Stimulated activated CD4-positive, alpha-beta T cell treated with anti-CD3 and anti-CD28 coated beads, Interleukin-1b, Interleukin-23, amount 100 ng/mL, for 48 hours (primary cell): Measurements from ENCODE around the gene EDC3.
"Not testable (repeated sequence)": the region's sequence is repeated elsewhere in the genome, so short reads cannot be mapped to it uniquely, and the experiment has no call there.

ENCODE experiments used
- DNase-seq: peaks from one replicate; pipeline ENCODE4 v3.0.0-alpha.2; 2020

The EDC3 gene

GRCh38 chr15:74709011-74709410, 13.2 kb upstream of the EDC3 start:
- DNase-seq, result no peak

GRCh38 chr15:74696808-74697207, 984 bp upstream of the EDC3 start:
- no peak for DNase-seq

- no peak for DNase-seq
These were observed 540 bp upstream of the EDC3 start for GRCh38 chr15:74696398-74696729.

GRCh38 chr15:74692327-74692726, 3.5 kb downstream of the EDC3 start:
- DNase-seq, result no peak

GRCh38 chr15:74683758-74684157, 12.1 kb downstream of the EDC3 start:
- no peak for DNase-seq

- no peak for DNase-seq
These were observed 12.9 kb downstream of the EDC3 start for GRCh38 chr15:74682954-74683353.

DNA sequence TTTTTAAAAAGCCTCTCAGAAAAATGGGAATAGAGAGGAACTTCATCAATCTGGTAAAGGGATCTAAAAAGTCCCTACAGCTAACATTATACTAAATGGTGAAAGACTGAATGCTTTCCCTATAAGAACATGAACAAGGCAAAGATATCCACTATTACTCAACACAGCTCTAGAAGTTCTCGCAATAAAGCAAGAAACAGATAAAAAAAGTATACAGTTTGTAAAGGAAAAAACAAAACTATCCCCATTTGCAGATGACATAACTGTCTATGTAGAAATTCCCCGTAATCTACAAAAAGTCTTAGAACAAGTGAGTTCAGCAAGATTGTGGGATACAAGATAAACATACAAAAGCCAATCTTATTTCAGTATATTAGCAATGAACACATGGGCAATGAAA, 15.4 kb downstream of the EDC3 start:
- no peak for DNase-seq

GRCh38 chr15:74676801-74677200, 19.0 kb downstream of the EDC3 start:
- no peak for DNase-seq

GRCh38 chr15:74674161-74674560, 21.7 kb downstream of the EDC3 start:
- no peak for DNase-seq

GRCh38 chr15:74669627-74670026, 26.2 kb downstream of the EDC3 start:
- no peak for DNase-seq

DNA sequence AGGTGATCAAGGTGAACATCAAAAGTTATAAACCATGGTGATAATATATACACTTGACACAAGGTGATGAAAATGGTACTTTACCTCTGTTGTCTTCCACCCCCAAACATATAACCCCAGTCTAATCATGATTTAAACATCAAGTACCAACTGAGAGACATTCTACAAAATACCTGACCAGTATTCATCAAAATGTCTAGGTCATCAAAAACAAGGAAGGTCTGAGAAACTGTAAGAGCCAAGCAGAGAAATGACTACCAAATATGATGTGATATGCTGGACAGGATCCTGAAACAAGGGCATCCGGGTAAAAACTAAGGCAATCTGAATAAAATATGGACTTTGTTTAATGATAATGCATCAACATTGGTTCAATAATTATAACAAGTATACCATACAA, 27.8 kb downstream of the EDC3 start:
- DNase-seq, result no peak

DNA sequence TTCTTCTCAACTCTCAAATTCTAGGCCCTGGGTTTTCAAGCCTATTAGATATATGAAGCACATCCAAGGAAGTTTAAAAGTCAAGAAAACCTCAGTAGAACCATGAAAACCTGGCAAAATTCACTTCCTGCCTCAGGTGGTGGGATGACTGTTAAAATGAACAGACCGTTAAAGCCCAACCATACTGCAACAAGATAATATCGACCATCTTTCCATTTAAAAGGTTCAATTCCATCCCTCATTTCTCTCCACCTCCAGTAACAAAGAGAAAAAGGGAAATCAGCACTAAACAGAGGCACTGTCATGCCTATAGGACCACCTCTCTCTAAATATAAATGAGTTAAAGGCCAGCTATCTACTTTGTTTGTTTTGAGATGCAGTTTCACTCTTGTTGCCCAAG, 31.2 kb downstream of the EDC3 start:
- no peak for DNase-seq

DNA sequence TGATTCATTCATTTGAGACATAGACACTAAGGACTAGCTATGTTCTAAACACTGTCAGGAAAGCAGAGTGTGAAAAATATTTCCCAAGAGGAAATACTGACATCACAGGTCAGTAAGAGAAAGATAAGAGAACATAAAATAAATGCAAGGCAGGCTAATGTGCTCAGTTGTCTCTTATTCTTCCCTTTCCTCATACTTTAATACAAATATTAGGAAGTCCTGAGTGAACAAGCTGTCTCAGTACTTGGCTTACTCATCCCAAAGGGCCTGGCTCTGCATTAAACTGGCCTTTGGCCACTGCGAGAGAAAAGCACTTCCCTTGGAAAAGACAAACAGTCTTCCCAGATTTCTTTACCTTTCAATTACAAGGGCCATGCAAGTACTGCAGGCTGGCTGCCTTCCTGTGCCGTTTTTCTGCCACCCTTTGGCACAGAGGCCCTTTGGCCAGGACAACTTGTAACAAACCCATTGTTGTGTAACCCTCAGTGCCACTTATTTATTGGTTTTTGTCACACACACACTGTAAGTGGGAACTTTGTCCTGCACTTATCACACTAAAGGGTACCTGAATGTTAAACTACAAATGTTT, 31.7 kb downstream of the EDC3 start:
- DNase-seq, result no peak

DNA sequence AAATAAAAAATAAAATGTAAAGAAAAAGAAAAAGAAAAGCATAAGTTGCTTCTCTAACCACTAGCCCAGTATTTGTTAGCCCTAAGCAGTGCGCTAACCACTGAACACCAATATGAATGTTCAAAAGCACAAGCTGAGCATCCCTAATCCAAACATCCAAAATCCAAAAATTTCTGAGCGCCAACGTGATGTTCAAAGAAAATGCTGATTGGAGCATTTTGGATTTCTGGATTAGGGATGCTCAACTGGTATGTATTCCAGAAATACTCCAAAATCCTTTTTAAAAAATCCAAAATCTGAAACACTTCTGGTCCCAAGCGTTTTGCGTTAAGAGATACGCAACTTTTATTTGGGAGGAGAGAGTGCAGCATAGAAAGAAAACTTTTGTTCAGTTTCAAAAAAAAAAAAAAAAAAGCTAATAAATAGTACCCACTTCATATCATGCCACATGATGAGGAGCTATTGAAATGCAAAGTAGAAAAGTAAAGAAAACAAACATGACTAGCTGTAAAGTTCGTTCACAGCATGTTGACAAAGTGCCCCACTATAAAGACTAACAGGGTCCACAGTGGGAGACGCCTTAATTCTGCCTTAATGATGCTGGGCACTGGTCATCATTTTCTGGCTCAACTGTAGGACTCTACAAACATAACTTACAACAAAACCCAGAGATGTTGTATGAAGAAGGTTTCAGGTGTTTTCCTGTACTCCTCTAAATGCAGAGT, 32.4 kb downstream of the EDC3 start:
- DNase-seq, result no peak

DNA sequence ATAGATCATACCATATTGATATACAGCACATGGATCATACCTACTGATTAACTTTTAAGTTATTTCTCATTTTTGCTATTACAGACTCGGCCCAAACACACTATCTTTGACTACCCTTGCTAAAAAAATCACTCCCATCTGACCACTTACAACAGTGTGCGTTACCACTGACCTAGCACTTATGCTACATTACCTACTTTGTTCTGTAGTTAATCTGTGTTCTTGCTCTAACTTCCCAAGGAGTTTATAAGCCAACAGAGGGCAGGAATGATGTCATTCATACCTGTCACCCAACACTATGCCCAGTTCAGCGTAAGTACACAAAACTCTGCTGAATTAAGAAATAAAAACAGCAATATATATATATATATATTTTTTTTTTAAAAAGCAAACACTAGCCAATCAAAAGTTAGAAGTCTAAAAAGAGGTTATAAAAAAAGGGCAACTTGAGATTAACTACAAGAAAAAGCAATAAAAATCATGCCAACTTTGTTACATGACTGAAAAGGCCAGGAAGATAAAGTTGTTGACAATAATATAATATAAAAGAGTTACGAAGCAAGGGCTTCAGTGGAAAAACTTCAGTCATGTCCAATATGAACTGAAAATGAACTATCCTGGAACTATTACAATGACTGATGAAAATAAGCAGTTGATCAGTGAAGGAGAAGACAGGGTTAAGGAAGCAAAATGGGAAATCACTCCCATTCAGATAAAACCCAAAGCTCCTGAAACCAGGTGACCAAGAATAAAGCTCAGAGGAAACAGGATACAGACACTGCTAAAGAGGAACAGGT, 33.6 kb downstream of the EDC3 start:
- DNase-seq, result no peak

- DNase-seq, result not testable (repeated sequence)
These were observed 34.5 kb downstream of the EDC3 start for GRCh38 chr15:74661280-74661679.

DNA sequence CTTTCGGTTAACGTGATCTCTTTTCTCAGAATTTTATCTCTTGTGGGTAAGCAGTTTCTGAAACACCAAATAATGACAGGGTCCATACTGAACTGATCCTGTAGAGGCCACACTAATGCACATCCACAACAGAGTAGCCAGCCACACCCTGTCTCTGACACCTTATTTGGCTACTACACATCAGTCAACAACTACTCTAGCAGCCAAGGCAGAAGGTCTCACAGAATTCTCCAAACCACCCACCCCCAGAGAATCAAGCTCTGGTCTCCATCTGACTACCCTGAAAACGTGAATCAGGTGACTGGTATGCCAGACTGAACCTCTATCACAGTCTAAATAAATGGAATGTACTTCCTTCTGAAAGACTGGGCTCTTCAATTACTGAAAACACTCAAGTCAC, 38.0 kb downstream of the EDC3 start:
- DNase-seq, result no peak

DNA sequence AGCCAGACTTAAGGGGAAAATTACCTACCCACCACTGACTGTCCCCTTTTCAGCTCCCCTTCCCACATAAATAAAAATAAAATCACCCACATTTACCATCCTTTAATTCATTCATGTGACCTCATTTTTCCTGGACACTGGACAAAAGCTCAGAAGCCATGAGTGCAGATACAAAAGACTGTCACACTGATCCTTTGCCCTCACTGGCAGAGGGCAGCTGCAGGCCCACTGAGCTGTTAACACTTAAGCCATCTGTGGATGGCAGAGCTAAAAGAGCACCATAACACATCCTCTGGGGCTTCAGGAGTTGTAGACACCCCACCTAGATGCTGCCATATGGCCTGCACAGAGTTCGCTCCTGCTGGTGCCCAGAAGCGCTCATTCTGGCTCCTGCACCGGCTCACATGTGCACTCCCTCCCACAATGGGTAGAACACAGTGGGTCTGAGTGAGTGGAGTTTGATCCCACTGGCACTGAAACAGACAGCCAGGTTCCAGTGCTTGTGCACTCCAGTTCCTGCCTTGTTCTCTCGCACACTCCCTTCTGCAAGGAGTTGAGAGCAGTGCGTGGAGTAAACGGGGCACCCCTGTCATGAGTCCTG, 38.8 kb downstream of the EDC3 start:
- no peak for DNase-seq

DNA sequence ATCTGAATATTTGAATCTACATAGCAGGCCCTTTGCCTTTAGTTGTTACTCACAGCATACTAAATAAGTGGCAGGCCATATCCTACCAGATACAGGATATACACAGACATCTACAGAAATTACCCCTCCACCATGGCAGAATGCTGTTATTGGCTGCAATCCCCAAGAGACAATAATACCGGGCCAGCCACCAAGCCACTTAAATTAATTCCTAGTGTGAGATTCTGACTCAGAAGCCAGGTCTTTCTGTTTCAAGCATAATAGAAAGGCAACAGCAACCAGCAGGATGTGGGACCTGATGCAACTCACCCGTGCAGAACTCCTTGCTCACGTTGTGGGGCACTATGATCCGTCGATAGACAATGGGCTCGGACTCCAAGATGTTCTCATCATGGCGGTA, 40.4 kb downstream of the EDC3 start:
- DNase-seq, result peak; percentile 10

DNA sequence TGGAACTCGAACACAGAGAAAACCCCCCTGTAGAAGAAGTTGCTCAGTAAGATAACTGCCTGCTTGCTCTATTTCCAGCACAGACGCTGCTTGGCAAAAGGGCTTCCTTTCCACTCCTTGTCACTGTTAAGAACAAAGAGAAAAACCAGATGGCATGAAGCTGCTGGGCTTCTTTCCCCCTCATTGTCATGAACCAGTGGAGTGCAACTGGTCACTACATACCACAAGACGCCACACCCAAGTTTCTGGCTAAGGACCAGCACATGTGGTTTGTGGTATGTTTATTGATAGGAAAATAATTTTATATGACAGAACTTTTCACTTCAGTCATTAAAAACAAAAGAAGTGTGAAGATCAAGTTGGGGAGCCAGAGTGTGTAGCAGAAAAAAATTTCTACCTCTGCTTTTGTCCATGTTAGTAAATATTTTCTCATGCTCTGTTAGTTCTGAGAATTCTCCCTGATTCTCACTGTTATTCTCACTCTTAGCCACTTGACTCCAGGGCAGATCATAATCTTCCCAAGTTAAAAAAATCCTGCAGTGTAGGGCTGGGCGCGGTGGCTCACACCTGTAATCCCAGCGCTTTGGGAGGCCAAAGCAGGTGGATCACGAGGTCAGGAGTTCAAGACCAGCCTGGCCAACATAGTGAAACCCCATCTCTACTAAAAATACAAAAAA, 42.3 kb downstream of the EDC3 start:
- DNase-seq, result no peak

- DNase-seq, result no peak
These were observed 44.5 kb downstream of the EDC3 start for GRCh38 chr15:74651242-74651741.

- no peak for DNase-seq
These were observed 47.6 kb downstream of the EDC3 start for GRCh38 chr15:74648051-74648842.
